ENCODE results near the gene SLIT1. TPM values are rescaled to one million over a fixed set of nuclear protein-coding genes. Genes with fewer than 3 reads are reported as not detected.

Gene SLIT1
- total RNA-seq, 2 donors from 2014 or later = 0.06 to 0.25 TPM

GRCh38 chr10:97023401-97024167 is 162.2 kb downstream of the SLIT1 start:
- no peak for ATAC-seq
- intact Hi-C loops (cut with DNase I, micrococcal nuclease) = no loop called here

DNA sequence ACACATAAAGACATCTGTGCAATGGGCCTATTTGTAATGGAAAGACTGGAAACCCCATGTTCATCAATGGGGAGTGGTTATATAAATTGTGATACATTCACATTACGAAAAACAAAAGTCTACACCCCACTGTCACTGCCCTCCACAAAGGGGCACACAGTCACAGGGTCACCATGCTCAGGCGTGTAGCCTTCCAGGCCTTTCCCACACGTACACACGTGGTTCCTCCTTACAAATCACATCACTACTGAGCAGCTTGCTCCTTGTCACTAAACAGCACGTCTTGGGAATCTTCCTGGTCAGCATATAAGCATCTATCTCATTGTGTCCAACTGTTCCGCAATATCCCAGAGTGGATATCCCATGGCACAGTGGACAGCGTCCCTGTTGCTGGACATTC is 163.1 kb downstream of the SLIT1 start:
- intact Hi-C loops (cut with DNase I, micrococcal nuclease) = no loop called here
- no peak for DNase-seq
- no peak for ATAC-seq

More at GRCh38 chr10:97023401-97024167, 162.2 kb downstream of the SLIT1 start:
- DNase-seq = no peak

- intact Hi-C loops (cut with DNase I, micrococcal nuclease) = no loop called here
- ATAC-seq = peak; percentile 32
- no peak for DNase-seq
Measured at GRCh38 chr10:97020452-97021400, 165.0 kb downstream of the SLIT1 start.

DNA sequence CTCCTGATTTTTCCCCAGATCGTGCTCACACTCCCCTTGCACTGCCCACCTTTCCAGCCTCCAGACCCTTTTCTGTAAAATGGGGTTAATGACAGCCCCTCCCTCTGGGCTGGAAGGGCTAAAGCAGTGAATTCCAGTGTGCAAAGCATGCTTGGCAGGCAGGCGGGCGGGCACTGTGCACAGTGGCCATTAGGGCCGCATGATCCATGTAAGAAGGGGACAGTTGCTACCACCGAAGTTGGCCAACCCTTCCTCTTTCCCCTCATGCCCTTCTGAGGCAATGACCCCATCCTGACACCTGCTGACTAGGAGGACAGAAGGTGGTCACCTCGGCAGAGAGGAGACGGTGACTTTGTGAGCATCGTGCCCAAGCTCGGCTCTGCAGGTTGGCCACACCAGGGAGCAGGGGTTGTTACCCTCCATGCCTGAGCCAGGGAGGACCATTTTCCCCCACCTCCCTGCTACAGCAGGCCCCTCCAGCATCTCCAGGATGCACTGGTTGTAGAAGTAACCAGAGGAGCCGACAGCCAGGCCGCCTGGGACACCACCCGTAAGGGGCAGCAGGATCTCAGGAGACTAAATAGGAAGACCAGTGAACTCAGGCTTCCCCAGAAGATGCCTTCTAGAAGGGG is 166.4 kb downstream of the SLIT1 start:
- intact Hi-C loops (cut with DNase I, micrococcal nuclease) = no loop called here
- no peak for ATAC-seq
- no peak for DNase-seq

DNA sequence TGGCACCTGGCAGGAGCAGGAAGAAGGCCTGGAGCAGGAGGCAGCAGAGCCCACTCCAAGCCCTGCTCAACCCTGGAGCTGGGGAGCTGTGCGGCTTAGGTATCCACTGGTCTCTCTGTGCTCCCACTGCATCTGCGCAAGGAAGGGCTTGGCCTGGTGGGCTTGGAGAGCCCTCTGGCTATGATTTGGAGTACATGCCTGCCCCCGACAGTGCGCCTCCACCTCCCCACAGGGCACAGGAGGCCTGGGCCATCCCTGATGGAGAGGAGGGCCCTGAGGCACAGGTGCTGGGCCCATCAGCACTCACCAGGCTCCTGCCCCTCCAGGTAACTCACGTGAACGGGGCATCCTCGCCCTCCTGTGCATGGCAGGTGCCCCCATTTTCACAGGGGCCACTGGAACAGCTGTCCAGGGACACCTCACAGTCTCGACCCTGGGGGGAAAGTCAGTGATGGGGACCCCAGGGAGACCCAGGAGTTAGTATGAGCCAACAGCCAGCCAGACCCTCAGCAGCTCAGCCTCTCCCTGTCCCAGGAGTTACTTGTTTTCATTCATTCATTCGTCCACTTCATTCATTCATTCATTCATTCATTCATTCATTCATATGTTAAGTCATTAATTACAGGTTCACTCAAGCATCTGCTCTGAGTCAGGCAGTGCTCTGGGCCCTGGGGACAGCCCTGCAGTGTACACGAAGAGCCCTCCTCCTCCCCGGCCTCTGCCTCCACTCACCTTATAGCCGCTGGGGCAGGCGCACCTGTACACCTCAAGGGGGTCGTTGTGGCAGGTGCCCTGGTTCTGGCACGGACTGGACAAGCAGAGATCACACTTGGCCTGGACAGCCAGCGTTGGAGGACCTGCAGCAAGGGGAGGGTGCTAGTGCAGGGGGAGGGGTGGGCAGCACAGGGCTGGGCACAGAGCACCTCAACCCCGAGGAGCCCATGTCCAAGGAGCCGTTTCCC is 167.2 kb downstream of the SLIT1 start:
- intact Hi-C loops (cut with DNase I, micrococcal nuclease) = no loop called here
- ATAC-seq (no peak), DNase-seq (no peak)

DNA sequence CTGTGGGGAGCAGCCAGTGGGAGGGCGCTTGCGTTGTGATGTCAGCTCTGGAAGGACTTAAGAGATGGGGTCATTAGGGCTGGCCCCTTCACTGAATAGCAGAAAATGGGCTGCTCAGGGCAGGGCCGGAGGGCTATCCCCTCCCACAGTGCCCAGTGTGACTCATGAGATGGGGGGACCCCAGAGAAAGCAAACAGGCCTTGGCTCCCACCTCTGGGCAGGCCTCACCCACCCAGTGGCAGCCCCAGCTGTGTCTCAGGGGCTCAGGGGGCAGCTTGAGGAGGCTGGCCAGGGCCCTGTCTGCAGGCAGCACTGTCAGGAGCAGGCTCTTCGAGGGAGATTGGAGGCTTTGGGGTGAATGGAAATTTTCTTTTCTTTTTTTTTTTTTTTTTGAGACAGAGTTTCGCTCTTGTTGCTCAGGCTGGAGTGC is 168.3 kb downstream of the SLIT1 start:
- no peak for ATAC-seq
- DNase-seq = no peak
- intact Hi-C loops (cut with DNase I, micrococcal nuclease) = no loop called here

DNA sequence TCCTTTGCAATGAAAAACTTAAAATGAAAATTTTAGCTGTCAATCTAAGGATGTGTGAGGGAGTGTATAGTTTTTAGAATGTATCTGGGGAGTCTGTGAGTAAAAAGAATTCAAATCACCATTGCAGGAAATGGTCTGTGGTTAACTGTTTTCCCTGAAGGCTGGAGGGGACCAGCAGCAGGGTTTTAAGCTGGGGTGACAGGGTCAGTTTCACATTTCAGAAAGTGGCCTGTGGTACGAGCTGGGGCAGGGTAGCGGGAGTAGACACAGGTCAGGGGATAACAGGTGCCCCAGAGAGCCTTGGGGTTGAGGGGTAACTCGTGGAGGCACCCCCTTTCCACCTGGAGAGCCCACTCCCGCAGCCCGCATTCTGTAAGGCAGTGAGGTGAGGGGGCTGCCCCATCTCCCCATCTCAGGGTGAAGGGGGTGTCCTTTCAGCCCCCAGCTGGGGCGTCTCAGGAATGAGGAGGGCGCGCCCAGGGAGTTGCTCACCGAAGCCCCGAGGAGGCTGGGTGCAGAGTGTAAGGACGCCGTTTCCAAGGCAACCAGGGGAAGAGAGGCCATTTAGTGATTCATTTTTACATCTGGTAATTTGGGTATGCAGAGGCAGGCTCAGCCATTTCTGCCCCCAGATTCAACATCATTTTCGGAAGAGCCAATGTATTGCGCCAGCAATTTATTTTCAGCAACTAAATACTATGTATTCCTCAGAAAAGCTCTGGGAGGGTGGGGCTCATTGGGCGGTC is 168.9 kb downstream of the SLIT1 start:
- ATAC-seq (no peak), DNase-seq (no peak)
- intact Hi-C loops (cut with DNase I, micrococcal nuclease) = no loop called here

GRCh38 chr10:97015240-97015639 is 170.5 kb downstream of the SLIT1 start:
- ATAC-seq = no peak
- intact Hi-C loops (cut with DNase I, micrococcal nuclease) = no loop called here
- DNase-seq = no peak

DNA sequence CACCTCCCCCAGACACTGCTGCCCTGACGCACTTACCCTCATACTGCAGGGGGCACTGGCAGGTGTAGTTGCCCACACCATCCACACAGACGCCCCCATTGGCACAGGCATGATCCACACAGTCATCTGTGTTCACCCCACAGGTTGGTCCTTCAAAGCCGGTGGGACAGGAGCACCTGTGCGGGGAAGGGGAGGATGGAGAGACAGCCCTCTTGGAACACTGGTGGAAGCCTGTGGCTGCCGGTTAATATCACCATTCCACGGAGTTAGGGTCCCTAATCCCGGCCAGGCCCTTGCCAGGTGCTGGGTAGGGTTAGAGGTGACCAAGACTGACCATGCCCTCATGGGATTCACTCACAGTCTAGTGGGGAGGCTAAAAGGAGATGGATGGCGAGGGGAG is 171.8 kb downstream of the SLIT1 start:
- ATAC-seq = no peak
- intact Hi-C loops (cut with DNase I, micrococcal nuclease) = no loop called here
- DNase-seq = no peak

DNA sequence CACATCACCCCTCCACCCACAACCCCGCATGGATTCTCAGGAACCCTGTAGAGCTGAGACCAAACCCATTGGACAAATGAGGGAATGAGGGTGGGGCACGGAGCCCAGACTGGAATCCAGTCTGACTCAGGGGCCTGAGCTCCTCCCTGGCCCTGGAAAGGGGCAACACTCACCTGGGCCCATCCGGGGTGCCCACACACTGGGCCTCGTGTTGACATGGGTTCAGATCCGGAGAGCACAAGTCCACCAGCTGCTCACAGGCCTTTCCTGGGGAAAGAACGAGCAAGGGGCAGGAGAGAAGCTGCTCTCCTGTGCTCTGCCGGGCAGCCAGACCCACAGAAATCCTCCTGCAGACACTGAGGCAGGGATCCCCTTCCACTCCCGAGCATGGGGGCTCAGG is 172.2 kb downstream of the SLIT1 start:
- intact Hi-C loops (cut with DNase I, micrococcal nuclease) = no loop called here
- no peak for ATAC-seq
- no peak for DNase-seq

GRCh38 chr10:97012470-97012869 is 173.3 kb downstream of the SLIT1 start:
- intact Hi-C loops (cut with DNase I, micrococcal nuclease) = no loop called here
- ATAC-seq (no peak), DNase-seq (no peak)

DNA sequence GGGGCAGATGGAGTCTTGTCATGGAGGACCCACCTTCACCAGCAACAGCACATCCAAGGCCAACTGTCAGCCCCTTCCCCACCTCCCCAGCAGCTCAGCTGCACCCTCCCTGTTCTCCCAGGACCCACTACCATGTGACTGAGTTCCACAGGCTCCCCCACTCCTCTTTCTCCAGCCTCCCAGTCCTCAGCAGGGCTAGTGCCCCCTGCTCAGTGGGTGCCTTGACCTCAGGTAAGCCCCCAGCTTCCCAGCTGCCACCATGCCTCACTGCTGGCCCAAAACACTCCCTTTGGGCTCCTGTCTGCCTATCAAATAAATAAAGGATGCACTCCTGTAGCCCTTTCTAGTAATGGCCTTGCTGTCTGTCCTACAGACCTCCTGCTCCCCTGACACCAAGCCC is 174.4 kb downstream of the SLIT1 start:
- DNase-seq (no peak), ATAC-seq (no peak)
- intact Hi-C loops (cut with DNase I, micrococcal nuclease) = no loop called here

DNA sequence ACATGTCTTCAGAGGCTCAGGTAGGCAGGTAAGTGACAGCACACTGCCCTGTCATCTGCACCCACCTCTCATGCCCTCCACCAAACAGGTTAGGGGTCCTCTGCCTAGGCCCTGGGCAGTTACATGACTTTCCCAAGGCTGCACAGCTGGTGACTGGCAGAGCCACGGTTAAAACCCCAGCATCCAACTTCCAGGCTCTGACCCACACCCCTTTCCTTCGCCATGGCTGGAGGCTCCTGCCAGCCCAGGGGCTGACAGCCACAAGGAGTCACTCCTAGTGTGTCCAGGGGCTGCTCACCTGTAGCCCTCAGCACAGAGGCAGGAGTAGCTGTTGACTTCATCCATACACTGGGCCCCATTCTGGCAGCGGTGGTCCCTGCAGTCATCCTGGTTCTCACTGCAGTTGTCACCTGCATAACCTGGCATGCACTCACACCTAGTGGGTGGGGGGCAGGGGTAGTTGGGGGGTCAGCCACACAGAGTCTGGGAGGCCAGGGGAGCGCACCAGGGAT is 175.0 kb downstream of the SLIT1 start:
- intact Hi-C loops (cut with DNase I, micrococcal nuclease) = no loop called here
- ATAC-seq = no peak
- no peak for DNase-seq

DNA sequence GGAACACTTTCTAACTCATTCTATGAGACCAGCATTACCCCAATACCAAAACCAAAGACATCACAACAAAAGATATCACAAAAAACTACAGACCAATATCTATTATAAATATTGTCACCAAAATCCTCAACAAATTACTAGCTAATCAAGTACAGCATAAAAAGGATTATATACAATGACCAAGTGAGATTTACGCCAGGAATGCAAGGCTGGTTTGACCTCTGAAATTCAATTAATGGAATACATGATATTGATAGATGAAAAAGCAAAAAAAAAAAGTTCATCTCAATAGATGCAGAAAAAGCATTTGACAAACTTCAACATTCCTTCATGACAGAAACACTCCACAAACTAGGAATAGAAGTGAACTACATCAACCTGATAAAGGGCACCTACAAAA is 178.3 kb downstream of the SLIT1 start:
- intact Hi-C loops (cut with DNase I, micrococcal nuclease) = no loop called here
- no peak for DNase-seq
- no peak for ATAC-seq

DNA sequence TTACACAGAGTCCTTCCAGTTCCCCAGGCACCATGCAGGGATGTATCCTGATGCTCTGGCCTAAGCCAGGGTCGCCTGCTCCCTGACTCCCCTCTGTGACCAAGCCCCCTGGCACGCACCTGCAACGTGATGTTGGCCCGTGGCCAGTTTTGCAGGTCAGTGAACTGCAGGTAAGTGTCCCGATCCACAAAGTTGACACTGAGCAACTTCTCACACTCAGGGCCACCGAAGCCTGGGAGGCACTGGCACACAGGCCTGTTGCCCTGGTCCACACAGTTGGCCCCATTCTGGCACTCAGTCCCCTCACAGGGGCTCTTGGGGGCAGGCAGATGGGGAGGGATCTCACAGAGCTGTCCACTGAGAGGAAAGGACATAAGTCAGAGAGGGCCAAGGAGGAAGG is 179.4 kb downstream of the SLIT1 start:
- ATAC-seq (no peak), DNase-seq (no peak)
- intact Hi-C loops (cut with DNase I, micrococcal nuclease) = no loop called here

DNA sequence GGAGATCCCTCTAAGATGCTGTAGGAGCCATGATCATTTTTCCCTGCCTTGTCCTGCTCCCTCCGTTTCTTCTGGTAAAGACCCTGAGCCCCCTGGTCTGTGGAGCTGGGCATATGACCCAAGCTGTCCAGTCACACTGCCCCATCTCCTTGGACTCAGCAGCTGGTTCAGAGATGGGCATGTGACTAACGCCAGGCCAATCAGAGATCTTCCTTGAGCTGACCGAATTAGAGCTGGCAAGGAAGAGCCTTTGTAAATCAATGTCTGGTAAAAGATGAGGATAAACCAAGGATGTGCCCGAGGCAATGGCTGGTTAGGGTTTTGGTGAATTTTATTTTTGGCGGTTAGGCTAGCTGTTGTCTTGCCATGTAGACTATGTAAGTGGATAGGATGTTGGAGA is 180.4 kb downstream of the SLIT1 start:
- intact Hi-C loops (cut with DNase I, micrococcal nuclease) = no loop called here
- ATAC-seq = no peak
- no peak for DNase-seq

GRCh38 chr10:97004591-97004990 is 181.2 kb downstream of the SLIT1 start:
- DNase-seq (no peak), ATAC-seq (no peak)
- intact Hi-C loops (cut with DNase I, micrococcal nuclease) = no loop called here

DNA sequence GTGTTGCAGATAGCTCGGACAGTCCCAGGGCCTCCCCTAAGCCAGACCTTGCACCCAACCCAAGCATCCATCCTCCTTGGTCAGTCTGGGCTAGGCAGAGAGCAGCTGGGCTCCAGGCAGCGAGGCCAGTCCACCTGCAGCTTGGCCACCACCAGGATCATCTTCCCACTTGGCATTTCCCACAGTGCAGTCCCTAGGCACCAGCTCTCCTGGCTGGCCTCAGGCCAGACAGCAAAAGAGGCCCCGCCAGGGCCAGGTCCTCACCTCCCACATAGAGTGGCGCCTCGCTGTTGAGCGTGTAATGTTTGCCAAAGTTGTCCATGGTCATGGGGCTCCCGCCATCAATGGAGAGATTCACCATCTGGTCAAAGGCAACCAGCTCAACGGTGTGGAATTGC is 182.0 kb downstream of the SLIT1 start:
- no peak for ATAC-seq
- intact Hi-C loops (cut with DNase I, micrococcal nuclease) = no loop called here
- no peak for DNase-seq

Measured in left colon (tissue), 2 donors.